ENCODE measurements around the gene DPYSL4.

DNA sequence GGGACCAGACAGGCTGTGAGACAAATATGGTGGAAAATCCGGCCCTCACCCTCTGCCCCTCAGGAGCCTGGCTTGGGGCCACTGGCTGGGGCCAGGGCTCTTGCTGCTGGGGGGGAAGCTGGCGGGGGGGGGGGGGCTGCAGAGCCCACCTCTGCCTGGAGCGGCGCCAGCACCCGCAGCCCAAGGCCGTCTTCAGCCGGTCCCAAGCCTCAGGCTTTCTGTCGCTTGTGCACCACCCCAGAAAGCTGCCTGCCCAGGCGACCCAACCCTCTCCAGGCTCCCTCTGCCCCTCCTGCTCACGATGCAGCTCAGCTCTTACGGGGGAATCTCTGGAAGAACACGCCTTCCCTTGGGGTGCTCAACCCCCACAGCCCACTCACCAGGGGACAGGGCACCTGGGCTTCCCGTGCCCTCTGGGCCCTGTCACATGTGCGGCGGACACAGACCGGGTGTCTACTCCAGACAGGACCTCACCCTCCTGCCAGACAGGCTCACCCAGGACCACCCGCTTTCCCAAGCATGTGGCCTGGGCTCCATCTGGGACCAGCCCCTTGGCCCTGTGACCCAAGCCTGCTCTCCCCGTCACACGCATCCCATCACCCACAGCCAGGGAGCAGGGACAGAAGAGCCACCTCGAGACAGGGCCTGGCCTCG is 43.9 kb downstream of the DPYSL4 start:
- TF ChIP-seq POLR2A (IDR thresholded peaks at IDR 0.05), result no peak
- TF ChIP-seq, protein P1, sequence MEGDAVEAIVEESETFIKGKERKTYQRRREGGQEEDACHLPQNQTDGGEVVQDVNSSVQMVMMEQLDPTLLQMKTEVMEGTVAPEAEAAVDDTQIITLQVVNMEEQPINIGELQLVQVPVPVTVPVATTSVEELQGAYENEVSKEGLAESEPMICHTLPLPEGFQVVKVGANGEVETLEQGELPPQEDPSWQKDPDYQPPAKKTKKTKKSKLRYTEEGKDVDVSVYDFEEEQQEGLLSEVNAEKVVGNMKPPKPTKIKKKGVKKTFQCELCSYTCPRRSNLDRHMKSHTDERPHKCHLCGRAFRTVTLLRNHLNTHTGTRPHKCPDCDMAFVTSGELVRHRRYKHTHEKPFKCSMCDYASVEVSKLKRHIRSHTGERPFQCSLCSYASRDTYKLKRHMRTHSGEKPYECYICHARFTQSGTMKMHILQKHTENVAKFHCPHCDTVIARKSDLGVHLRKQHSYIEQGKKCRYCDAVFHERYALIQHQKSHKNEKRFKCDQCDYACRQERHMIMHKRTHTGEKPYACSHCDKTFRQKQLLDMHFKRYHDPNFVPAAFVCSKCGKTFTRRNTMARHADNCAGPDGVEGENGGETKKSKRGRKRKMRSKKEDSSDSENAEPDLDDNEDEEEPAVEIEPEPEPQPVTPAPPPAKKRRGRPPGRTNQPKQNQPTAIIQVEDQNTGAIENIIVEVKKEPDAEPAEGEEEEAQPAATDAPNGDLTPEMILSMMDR (IDR thresholded peaks at IDR 0.05), result no peak

All from Peyer's patch (tissue), 4 donors.